Heart right ventricle (tissue), 16 donors: ENCODE data around the gene ZNF397. TPM values are rescaled to one million over a fixed set of nuclear protein-coding genes. Genes with fewer than 3 reads are reported as not detected.

Experiments used
- ATAC-seq, 8 donors: fragments of 200-7000 bp; cut with Tn5 transposase; one replicate each; pipeline ENCODE4 v1.9.1; 2020; ENCODE audit warnings: mild to moderate bottlenecking in 8 of 8, moderate library complexity in 8 of 8, moderate number of reproducible peaks in 1 of 8
- DNase-seq, 2 donors: peaks; one replicate each; pipeline ENCODE4 v3.0.0-alpha.2; 2020
- H3K27ac ChIP-seq, 10 donors: fragments of 200-600 bp; sonication (generic) in 2 of 10; one replicate each; pipeline versions ENCODE4 v1.5.0 to v1.8.0; 2020 to 2022; ENCODE audit warnings: mild to moderate bottlenecking in 3 of 10
- H3K27me3 ChIP-seq, 7 donors: fragments of 200-600 bp; one replicate each; pipeline ENCODE4 v1.8.0; 2021 to 2022; ENCODE audit warnings: mild to moderate bottlenecking in 2 of 7
- H3K36me3 ChIP-seq, 9 donors: fragments of 200-600 bp; sonication (generic) in 1 of 9; one replicate each; pipeline versions ENCODE4 v1.5.0 to v1.8.0; 2020 to 2022; ENCODE audit warnings: mild to moderate bottlenecking in 2 of 9
- H3K4me1 ChIP-seq, 9 donors: fragments of 200-600 bp; sonication (generic) in 1 of 9; one replicate each; pipeline versions ENCODE4 v1.5.0 to v1.8.0; 2020 to 2022; ENCODE audit warnings: mild to moderate bottlenecking in 4 of 9
- H3K4me3 ChIP-seq, 10 donors: fragments of 200-600 bp; sonication (generic) in 2 of 10; one replicate each; pipeline versions ENCODE4 v1.5.0 to v1.8.0; 2020 to 2022; ENCODE audit warnings: mild to moderate bottlenecking in 7 of 10, moderate library complexity in 2 of 10
- H3K9me3 ChIP-seq, 11 donors: fragments of 200-600 bp in 10 of 11; sonication (generic) in 2 of 11; one replicate each; pipeline versions ENCODE4 v1.5.0 to v1.8.0; 2013 to 2022; ENCODE audit warnings: mild to moderate bottlenecking in 2 of 11, control low read depth in 1 of 11, moderate library complexity in 1 of 11
- WGBS, 2 donors: extraction: QIAGEN DNeasy Blood & Tissue Kit; methylation state at CpG; one replicate each; pipeline ENCODE4 v1.1.7; 2013; ENCODE audit warnings: inconsistent platforms in 1 of 2; 5-methylcytosine and 5-hydroxymethylcytosine counted together
- intact Hi-C, 10 donors: fragments of 100-400 bp; cut with DNase I; formaldehyde crosslinking; loops; one replicate each; pipeline versions ENCODE4 v1.11.1 to v1.14.2; 2022
- polyA plus RNA-seq, 2 donors: library from polyadenylated mRNA; stranded (reverse); fragments of 200-250 nt; gene quantifications; one replicate each; pipeline ENCODE4 v1.2.3, GENCODE V29; 2013
- total RNA-seq, 10 donors: library from RNA; stranded (reverse); fragmentation: NEBNext Ultra II Directional in 3 of 10; extraction: Animal tissue kit (Norgen Biotek cat#: 25700) in 3 of 10; gene quantifications; one replicate each; pipeline versions ENCODE4 v1.2.1 to v1.2.4, GENCODE V29; 2021 to 2023
- TF ChIP-seq, protein P1 (sequence below), 9 donors: fragments of 200-600 bp; sonication (generic) in 2 of 9; IDR thresholded peaks; one replicate each; pipeline versions ENCODE4 v1.5.0 to v1.8.0; 2021 to 2022; ENCODE audit warnings: antibody characterized with exemption in 9 of 9, mild to moderate bottlenecking in 5 of 9, moderate library complexity in 1 of 9
- donor health status: Arrhythmogenic right ventricular cardiomyopathy.
- donor health status: ischemic (EF 13 %, LVEDD 7.1; RV severe dilation, severe dysfunction).
- donor health status: healthy with polysubstance abuse.
- donor health status: DM: no; HTN: yes; CAD: no.
- donor health status: DM: no; HTN: no; CAD: no.
- donor health status: ischemic (EF 25% LVEDD 6.9; RV normal size, moderate dysfunction).
- donor health status: ischemic (EF 25% LVEDD 5.7; RV mildly dilated, moderate dysfunction).
- donor health status: healthy.
- donor health status: DM: yes; HTN: yes; CAD: no.
- donor health status: Ischemic cardiomyopathy.
- donor health status: ischemic (EF 35%, LVEDD 5.7; RV mildly dilated, moderate dysfunction).
- donor health status: nonischemic (EF 11% LVEDD 7.7; RV severe dilation, severe dysfunction).
- donor health status: DM: yes; HTN: yes; CAD: no.
- donor health status: PGD.
- donor health status: ischemic (EF 29% LVEDD 5.4; RV normal size, mild dysfunction).
- donor health status: nonischemic (EF 23%, LVEDD 6.1; RV moderate dilation, normal function).

Gene ZNF397
- total and polyA plus RNA-seq, 12 donors: 7.6 to 18.6 (median 14.2) TPM

DNA sequence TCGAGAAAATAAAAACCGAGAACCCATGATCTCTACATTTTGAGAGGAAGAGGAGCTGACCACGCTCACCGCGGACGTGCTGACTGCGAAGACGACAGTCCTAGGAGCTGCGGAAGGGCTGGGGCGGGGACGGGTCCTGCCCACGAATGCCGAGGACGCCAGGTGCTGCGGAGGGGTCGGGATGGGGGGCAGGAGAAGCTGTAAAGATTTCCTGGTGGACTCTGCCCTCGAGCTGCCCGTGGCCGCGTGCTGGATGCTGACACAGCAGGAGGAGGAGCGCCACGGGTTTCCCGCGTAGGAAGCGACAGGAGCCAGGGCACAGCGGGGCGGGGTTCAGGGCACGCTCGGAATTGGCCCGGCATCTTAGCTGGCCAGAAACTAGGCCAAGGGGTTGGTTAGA is 27.0 kb downstream of the ZNF397 start:
- peak overlapping the region; percentile 38 to 88 (median 73) for H3K4me3 ChIP-seq
- intact Hi-C loops: loop anchor here in 3 of 10 donors (1.0 to 2.0 kb wide), 5 partner anchors 21 to 77 kb away; partner anchors contain the start of genes ZNF24 (in 2 of the 3) and ZNF397 (in 2 of the 3)
- ATAC-seq (peak in 4 of 8 donors; percentile 4 to 42 (median 15)), DNase-seq (peak; percentile 11 to 35)
- H3K27ac ChIP-seq: peak overlapping the region; percentile 21 to 93 (median 87)
- H3K27me3 ChIP-seq: no peaks in the 10 kb centered on the region
- 40 to 41% methylated on average over 30 of the region's 30 CpGs for WGBS, 2 donors
- H3K36me3 ChIP-seq: peaks cover 0 to 16% (median 3%) of the 10 kb centered on the region in 9 donors
- TF ChIP-seq, protein P1, sequence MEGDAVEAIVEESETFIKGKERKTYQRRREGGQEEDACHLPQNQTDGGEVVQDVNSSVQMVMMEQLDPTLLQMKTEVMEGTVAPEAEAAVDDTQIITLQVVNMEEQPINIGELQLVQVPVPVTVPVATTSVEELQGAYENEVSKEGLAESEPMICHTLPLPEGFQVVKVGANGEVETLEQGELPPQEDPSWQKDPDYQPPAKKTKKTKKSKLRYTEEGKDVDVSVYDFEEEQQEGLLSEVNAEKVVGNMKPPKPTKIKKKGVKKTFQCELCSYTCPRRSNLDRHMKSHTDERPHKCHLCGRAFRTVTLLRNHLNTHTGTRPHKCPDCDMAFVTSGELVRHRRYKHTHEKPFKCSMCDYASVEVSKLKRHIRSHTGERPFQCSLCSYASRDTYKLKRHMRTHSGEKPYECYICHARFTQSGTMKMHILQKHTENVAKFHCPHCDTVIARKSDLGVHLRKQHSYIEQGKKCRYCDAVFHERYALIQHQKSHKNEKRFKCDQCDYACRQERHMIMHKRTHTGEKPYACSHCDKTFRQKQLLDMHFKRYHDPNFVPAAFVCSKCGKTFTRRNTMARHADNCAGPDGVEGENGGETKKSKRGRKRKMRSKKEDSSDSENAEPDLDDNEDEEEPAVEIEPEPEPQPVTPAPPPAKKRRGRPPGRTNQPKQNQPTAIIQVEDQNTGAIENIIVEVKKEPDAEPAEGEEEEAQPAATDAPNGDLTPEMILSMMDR (IDR thresholded peaks at IDR 0.05): no peak
- peaks cover 0 to 23% (median 0%) of the 10 kb centered on the region in 11 donors for H3K9me3 ChIP-seq
- peaks cover 0 to 12% (median 5%) of the 10 kb centered on the region in 9 donors for H3K4me1 ChIP-seq

DNA sequence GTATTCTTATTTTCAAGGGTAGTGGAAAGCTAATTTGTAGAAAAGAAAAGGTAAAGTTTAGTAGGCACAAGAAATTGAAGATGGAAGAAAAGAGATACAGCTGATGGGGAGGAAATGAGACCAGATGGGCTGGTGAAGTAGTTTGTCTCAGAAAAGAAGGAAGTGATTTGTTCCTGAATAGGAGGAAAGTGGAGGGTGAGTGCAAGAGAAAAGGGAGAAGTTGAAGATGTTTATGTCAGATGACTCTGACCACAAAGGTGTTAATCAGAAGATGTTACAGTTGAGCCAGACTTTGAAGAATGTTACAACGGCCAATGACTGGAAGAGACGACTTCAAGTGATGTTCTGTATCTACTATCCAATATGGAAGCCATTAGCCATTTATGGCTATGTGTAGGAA is 28.0 kb downstream of the ZNF397 start:
- Histone ChIP-seq H3K9me3 (peaks cover 0 to 34% (median 0%) of the 10 kb centered on the region in 11 donors), H3K4me3 (no peak overlapping the region), H3K27me3 (no peaks in the 10 kb centered on the region), H3K36me3 (peaks cover 0 to 6% (median 0%) of the 10 kb centered on the region in 9 donors), H3K27ac (no peak overlapping the region), H3K4me1 (peaks cover 0 to 12% (median 5%) of the 10 kb centered on the region in 9 donors)
- DNase-seq (no peak), ATAC-seq (no peak)
- intact Hi-C loops: no loop called here
- TF ChIP-seq, protein P1 (IDR thresholded peaks at IDR 0.05): no peak
- WGBS, 2 donors: 69 to 96% methylated on average over 2 of the region's 2 CpGs

DNA sequence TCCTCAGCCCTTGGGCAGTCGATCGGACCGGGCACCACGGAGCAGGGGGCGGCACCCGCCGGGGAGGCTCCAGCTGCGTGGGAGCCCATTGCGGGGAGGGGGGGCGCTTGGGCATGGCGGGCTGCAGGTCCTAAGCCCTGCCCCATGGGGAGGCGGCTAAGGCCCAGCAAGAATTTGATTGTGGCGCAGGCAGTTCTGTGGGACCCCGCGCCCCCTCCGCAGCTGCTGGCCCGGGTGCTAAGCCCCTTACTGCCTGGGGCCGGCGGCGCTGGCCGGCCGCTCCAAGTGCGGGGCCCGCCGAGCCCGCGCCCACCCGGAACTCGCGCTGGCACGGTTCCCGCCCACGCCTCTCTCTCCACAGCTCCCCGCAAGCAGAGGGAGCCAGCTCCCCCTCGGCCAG is 30.8 kb downstream of the ZNF397 start:
- TF ChIP-seq, protein P1 (IDR thresholded peaks at IDR 0.05): no peak
- ATAC-seq (peak in 1 of 8 donors; percentile 28), DNase-seq (no peak)
- H3K4me1 ChIP-seq: peaks cover 0 to 12% (median 5%) of the 10 kb centered on the region in 9 donors
- H3K27me3 ChIP-seq: no peaks in the 10 kb centered on the region
- no peak overlapping the region for H3K27ac ChIP-seq
- H3K36me3 ChIP-seq: no peaks in the 10 kb centered on the region
- 93 to 96% methylated on average over 32 to 35 of the region's 35 CpGs for WGBS, 2 donors
- H3K4me3 ChIP-seq: no peak overlapping the region
- intact Hi-C loops: loop anchor here in 1 of 10 donors (10.0 kb wide), 1 partner anchor 1057 kb away; no protein-coding TSS in a partner anchor
- peaks cover 0 to 50% (median 0%) of the 10 kb centered on the region in 11 donors for H3K9me3 ChIP-seq

DNA sequence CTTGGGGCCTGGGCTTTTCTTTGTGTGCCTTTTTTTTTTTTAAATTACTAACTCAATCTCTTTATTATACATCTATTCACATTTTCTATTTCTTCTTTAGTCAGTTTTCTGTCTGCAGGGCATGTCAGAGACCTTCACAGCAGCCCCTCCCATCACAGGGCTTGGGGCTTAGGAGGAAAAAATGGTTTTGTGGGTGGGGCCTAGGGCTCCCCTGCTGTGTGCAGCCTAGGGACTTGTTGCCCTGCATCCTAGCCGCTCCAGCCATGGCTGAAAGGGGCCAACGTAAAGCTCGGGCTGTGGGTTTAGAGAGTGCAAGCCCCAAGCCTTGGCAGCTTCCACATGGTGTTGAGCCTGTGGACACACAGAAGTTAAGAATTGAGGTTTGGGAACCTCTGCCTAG is 35.4 kb downstream of the ZNF397 start:
- TF ChIP-seq, protein P1 (IDR thresholded peaks at IDR 0.05): no peak
- Histone ChIP-seq H3K9me3 (peaks cover 0 to 50% (median 0%) of the 10 kb centered on the region in 11 donors), H3K36me3 (no peaks in the 10 kb centered on the region), H3K4me1 (peaks cover 0 to 10% (median 0%) of the 10 kb centered on the region in 9 donors), H3K27ac (no peak overlapping the region), H3K4me3 (no peak overlapping the region), H3K27me3 (no peaks in the 10 kb centered on the region)
- 93 to 96% methylated on average over 3 of the region's 3 CpGs for WGBS, 2 donors
- intact Hi-C loops: loop anchor here in 1 of 10 donors (10.0 kb wide), 1 partner anchor 1061 kb away; no protein-coding TSS in a partner anchor
- ATAC-seq: no peak
- DNase-seq: no peak
